NCI-H187 treated with DMSO at 0.1 percent for 48 hours (cell line): ENCODE results near the gene ZBTB43.

ENCODE experiments used
- DNase-seq: peaks from one replicate; lab custom pipeline; 2025; lab: John Stamatoyannopoulos, UW

ZBTB43 gene

DNA sequence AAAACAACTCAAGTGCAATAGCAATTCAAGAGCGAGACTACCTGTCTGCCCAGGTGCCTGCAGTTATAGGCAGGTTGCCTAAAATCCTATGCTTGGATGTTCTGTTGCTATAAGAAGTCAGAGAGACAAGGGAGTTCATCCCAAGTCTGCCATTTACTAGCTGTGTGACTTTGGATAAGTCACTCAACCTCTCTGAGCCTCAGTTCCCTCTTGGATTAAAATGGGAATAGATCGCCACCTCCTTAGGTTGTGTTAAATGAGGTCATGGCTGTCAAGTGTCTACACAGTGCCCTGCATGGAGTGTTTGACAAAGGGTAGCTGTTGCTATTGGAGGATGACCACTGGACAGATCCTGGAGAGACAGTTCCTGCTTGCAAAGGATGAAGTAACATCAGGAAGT, 54.3 kb downstream of the ZBTB43 start:
- no peak for DNase-seq

DNA sequence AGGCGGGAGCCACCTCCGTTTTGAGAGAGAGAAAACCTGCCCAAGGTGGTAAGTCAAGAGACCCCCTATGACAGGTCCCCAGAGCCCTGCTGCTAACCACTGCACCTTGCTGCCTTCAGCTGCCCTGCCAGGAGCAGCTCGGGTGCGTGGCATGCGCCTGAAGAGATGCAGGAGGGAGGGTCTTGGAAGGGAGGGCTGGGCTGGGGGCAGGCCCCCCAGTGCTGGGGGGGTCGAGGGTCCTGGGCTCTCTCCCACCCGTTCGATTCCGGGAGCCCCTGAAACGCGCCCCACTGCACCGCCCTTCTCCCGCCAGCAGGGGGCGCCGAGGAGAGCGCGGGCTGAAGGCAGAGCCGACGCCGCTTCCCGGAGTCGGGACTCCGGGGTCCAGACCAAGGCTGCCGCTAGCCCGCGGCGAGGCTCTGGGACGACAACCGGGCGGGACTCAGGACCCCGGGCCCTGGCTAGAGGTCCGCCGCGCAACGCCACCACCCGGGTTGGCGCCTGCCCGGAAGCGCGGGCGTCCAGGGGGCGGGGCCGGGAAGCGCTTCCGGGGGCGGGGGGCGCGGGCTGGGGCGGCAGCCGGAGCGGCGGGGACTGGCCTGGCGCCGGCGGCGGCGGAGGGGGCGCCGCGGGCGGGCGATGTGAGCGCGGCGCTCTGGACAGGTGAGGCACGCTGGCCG, 55.4 kb downstream of the ZBTB43 start, which contains the start of gene ZBTB34:
ZBTB34 (plus strand) TSS at position 563 of the 680 bp plus-strand sequence. CDS start 18,761 bp downstream, outside the sequence.
- no peak for DNase-seq

DNA sequence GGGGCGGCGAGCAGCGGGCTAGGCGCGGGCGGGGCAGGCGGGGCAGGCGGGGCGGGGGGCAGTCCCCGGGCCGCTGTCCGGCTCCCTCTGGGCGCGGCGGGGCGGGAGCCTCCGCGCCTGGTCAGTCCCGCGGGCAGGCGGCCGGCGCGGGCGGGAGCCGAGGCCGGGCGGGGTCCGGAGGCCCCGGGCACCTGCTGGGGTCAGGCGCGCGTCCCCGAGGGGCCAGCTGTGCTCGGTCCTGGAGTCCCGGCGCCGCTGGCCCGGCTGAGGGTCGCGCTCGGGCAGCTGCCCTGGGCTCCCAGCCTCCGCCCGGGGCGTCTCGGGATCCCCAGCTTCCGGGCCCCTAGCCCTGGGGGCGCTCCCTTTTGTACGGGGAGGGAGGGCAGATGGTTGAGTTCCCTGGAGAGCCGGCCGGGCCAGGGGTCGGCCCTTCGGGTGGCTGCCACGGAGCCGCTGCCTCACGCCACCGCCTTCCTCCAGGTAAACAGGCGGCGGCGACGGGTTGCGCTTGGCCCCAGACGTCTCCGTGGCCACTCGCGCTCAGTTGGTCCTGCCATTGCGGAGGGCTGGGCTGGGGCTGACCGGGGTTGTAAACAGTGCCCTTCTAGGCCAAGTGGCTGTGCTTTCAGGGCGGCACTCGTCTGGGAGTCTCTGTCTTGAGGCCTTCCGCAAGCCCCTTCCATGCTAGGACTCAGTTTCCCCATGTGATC, 56.1 kb downstream of the ZBTB43 start:
- no peak for DNase-seq

DNA sequence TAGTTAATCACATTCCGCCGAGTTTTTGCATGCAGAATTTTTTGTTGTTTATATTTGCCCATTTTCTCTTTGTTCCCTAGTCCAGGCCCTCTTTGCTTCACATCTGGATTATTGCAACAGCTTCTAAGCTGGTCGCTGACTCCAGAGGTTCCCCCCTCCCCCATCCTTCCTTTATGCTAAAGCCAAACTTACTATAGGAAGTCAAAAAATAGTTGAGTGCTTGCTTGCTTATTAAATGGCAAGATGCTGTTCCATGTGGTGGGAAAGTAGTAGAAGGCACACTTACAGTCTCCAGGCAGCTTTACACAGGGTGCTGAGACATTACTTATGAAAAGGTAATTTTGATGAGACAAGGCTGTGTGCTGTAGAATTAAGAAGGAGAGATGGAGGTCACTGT, 56.9 kb downstream of the ZBTB43 start:
- DNase-seq, result no peak

DNA sequence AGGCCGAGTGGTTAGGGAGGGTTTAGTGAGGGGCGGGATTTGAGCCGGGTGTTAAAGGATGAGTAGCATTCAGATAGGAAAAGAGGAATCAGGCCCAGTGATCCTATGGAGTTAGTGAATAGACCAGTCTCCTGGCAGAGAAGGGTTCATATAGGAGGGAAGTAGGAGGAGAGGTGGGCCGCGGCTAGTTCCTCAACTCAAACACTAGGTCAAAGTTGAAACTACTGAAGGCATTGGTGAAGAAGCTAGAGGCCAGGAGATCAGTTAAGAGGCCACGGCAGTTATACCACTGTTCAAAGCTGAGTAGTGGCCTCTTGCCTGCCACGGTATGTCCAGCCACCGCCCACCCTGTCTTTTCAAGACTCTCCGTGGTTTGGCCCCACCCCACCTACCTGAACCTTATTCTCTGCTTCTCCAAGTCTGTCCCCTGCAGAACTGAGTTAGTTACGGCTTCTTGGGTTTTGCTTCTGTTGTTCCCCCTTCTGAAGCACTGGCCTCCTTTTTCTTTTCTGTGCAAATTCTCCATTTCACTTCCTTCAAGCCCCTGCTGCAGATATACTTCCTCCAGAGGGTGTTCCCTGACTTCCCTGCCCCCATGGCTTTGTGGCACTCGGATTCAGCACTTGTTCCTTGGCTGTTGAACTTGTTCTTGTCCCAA, 57.4 kb downstream of the ZBTB43 start:
- no peak for DNase-seq

DNA sequence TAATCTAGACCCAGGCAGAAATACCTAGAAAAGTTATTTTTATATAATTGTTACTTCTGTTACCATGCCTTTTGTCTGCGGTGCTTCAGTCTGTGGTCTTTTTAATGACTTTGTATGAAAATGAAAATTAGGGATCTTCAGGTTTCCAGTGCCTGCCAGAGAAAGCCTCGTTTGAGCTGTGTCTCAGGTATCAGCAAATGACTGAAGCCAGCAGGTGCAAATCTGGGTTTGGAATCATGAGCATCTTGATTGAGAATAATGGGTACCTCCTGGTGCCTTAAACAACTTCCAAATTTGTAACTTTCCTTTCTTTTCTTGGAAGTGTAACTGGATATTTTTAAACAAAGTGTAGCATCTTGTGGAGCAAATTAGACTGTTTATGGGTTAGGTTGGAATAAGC, 59.9 kb downstream of the ZBTB43 start:
- DNase-seq, result no peak

DNA sequence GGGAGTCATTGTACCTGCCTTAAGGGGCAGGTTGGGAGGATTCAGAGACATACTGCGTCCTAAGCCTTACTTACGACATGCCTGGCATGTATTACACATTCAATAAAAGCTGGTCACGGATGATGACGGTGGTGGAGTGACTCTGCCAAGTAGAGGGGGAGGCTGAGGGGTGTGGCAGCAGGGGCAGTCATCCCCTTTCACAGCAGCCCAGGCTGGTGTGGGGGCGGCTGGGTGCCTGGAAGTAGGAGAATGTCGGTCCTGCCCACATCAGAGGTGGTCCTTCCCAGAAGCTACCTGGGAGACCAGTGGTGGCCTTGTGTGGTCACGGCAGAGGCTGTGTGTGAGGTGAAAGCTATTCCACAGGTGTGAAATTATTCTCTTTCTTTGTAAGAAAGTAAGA, 64.5 kb downstream of the ZBTB43 start:
- DNase-seq, result no peak

DNA sequence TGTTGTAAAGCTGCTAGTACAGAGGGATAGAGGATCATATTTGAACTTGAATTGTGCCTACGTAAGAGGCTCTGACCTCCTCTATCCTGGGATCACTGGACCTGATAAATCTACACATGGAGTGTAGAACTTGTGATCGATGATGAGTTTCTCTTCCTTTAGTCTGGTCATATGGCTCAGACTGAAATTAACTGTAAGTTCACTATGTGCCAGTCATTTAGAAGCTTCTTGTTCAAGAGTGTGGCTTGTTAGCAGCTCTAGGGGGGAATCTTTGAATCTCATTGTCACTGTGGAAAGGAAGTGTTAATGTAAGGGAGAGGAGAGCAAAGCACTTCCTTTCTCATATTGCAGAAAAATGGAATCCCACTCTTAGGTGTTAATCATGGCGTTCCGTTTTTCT, 67.7 kb downstream of the ZBTB43 start:
- DNase-seq, result no peak

DNA sequence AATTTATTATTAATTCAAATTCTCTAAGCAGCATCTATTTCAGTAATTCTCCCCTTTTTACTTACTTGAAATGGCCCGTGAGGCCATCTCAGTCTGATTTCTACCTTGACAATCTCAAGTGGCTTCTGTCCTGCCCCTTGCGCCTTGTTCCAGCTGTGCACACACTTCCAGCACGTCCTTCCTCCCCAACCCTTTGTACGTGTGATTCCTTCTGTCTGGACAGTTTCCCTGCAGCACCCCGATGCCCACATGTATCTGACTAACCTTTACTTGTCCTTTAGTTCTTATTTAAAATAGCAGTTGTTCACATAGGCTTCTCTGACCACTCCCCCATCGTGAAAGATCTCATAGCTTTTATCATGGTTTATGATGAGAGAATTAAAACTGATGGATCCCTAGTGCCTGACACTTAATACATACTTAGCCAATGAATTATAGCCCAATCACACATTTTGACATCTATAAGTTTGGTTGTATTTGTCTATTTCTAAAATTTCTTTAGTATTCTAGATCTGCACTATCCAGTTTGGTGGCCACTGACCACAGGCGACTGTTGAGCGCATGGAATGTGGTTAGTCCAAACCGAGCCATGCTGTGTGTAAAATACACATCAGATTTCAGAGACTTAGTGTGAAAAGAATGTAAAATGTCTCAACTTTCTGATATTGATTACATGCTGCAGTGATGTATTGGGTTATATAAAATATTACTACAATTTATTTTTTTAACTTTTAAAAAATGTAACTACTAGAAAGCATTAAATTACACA, 69.9 kb downstream of the ZBTB43 start:
- no peak for DNase-seq

DNA sequence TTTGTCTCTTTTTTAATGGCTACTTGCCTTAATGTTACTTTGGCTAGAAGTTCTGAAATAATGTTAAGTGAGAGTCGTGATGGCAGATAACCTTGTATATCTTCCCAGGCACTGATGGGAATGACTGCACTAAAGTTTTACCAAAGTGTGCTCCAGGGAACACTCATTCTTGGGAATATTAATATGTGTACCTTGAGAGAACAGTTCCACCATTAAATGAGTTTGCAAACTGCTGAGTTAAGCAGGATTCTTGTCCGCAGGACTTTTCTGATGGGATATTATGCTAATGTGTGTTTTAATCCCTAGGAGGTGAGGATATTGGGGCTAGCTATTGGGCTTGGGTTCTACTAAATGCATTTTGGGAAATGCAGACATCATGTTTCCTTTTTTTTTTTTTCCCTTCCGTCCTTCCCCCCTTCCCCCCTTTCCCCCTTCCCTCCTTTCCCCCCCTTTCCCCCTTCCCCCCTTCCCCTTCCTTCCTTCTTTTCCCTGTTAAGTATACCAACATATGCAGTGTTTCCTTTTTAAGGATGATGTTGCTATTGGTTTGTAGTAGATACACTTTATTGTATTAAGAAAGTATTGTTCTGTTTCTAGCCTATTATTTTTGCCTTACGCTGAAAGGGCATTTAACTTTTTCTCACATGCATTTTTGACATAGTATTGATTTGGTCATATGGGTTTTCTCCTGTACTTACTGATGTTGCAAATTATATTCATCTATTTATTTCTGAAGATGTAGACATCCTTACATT, 71.1 kb downstream of the ZBTB43 start:
- no peak for DNase-seq

DNA sequence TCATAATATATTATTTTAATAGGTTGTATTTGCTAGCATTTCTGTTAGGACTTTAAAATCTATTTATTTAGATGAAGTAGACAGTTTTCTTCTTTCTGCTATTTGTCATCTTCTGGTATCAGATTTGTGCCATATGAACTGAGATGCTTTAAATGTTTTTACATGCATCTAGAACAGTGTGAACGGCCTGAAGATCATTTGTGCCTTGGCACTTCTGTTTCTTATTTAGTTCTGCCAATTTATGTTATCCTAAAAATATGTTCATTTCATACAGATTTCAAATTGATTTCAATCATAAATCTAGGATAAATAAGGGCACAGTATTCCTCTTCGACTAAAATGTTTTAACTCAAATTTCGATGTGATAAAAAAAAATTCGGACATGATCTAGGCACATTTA, 71.7 kb downstream of the ZBTB43 start:
- no peak for DNase-seq

DNA sequence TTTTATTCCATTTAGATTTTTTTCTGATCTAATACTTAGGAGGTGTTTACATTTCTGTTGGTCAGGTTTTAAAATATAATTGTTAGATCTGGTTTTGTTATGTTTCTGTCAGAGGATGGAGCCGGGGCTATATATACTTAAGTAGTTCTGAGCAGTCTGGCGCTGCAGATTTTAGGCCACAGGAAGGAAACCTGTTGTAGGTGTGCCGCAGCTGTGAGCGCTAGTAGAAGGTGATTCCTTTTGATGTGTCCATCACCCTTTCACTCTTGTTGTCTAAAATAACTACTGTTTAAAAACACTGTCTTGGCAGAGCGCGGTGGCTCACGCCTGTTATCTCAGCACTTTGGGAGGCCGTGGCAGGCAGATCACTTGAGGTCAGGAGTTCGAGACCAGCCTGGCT, 72.6 kb downstream of the ZBTB43 start:
- no peak for DNase-seq

DNA sequence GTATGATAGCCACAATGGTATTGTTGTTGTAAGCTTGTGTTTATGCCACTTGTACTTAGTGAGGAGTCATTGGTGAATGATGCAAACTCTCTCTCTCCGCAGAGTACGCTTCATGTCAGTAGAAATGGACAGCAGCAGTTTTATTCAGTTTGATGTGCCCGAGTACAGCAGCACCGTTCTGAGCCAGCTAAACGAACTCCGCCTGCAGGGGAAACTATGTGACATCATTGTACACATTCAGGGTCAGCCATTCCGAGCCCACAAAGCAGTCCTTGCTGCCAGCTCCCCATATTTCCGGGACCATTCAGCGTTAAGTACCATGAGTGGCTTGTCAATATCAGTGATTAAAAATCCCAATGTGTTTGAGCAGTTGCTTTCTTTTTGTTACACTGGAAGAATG, 74.4 kb downstream of the ZBTB43 start:
- DNase-seq, result no peak

DNA sequence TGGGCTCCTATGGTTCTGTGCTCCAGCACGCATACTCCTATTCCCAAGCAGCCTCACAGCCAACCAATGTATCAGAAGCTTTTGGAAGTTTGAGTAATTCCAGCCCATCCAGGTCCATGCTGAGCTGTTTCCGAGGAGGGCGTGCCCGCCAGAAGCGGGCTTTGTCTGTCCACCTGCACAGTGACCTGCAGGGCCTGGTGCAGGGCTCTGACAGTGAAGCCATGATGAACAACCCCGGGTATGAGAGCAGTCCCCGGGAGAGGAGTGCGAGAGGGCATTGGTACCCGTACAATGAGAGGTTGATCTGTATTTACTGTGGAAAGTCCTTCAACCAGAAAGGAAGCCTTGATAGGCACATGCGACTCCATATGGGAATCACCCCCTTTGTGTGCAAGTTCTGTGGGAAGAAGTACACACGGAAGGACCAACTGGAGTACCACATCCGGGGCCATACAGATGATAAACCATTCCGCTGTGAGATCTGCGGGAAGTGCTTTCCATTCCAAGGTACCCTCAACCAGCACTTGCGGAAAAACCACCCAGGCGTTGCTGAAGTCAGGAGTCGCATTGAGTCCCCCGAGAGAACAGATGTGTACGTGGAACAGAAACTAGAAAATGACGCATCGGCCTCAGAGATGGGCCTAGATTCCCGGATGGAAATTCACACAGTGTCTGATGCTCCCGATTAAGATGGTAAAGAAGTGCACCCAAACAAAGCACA, 75.5 kb downstream of the ZBTB43 start:
- DNase-seq, result no peak

DNA sequence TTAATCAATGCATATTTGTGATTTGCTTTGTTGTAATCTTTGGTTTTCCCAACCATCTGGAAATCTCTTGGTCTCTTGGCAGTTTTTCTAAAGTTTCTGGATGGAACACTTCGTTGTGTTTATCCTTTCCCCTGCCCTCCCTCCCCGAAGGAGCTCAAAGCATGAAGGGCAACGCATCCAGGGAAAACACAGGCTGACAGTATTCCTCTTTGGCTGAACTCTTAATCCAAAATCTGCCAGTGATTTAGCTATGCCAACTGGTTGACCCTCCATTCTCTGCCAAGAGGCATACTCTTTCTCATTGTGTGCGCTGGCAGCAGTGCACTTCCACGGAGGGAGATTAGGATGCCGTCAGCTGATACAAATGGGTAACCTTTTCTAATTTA, 76.1 kb downstream of the ZBTB43 start:
- DNase-seq, result no peak

DNA sequence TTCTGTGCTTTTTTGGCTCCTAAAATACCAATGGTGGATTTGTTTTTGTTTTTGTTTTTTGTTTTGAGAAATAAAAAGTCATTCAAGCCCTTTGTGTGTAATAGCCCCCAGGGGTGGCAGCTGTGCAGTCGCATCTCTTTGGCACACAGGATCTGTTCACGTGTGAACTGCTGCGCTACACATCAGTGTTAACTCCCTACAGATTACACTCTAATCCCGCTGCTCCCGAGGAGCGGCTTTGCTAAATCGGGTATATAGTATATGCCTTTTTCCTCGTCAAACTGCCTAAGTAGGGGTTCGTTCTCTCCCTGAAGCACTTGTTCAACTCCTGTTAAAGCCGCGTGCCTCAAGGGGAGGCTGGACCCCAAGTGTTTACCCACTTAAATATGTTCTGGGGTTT, 77.9 kb downstream of the ZBTB43 start:
- no peak for DNase-seq

DNA sequence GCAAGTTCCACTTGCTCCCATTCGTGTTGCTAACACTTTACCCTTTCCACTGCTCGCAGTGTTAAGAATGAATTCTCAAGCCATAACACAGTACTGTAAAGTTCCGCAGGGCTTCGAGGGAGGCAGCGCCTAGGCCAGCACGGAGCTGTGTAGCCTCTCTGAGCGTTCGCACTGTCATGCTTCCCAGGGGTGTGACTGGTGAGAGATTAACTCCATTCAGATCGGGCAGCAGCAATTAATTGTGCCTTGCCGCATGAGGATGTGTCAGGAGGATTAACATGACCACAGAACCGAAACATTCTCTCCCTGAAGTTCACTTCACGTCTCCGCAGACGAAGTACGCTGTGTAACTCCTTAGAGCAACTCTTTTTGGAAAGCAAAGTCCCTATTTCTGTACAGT, 78.8 kb downstream of the ZBTB43 start:
- DNase-seq, result no peak

DNA sequence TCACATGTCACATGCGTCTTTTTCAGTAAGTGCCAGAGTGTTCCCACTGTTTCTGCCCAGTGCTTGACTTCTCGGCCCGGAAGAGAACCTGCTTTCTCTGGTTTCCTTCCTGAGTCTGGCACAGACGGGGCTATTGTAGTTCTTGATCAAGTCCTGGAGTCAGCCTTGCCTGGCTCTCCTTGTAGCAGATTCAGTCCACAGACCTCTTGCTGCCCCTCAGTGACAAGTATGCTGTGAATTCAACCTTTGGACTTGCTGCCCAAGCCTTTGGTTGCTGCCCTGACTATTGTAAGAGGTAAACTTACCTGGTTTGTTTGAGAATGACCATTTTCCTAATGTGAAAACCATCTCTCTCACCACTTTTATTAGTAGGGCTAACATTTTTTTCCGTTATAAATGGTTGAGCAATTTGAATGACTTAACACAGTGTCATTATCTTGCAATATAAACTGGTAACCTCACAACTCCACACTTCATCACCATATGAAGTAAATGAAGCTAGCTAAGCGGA, 80.3 kb downstream of the ZBTB43 start:
- DNase-seq, result no peak

DNA sequence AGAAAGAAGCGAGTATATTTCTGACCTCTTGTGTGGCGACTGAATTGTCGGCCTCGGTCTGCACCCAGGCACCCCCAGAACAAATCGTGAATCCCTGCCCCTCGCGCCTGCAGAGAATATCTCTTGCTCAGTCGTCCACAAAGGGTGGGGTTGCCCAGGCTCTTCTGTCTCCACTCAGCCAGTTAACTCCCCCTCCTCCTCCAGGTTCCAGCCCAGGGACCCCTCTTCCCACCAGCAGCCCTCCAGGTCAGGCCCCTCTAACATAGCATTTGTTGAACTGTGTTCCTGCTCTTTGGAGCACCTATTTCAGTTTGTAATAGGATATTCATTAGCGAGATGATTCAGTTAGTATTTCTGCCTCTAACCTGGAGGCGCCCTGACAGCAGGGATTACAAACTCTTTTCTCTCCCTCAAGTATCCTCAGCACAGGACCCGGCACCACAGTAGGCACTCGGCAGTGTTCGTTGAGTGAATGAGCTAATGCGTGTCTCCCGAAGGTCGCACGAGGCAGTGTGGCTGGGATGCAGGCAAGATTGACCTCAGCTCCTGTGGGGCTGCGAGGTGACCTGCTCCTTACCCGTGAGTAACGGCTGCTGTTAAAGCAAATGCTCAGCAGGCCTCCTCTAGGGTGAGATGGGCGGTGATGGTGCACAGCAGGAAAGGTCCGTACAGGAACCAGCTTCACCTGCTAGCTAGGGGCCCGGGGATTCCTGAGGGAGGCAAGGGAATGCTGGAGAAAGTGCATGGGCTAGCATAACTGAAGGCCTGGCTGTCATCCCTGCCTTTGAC, 81.4 kb downstream of the ZBTB43 start:
- DNase-seq, result no peak

DNA sequence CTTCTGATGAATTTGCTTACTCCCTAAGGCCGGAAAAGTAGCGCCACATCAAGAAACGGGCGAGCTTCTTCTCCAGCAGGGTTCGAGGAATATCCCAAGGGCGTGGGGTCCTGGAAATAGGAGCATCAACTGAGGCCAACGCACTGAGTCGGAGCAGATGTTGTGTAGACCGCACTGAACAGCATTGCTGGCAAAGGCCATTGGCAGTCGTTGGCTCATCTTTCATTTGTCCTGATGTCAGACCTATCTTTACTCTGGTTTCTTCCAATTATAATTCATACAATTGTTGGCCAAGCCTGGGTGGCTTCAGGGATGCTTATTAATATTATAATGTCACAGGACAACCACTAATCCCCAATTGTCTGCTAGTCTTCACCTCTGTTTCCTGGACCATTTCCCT, 82.1 kb downstream of the ZBTB43 start:
- no peak for DNase-seq
